ENCODE data around the gene SYDE1.

Gene SYDE1

GRCh38 chr19:15114153-15114540 is 6.9 kb downstream of the SYDE1 start:
- peak; percentile 53 for DNase-seq (ENCODE audit: low read depth)
- no peak for TF ChIP-seq CTCF (conservative IDR thresholded peaks at IDR 0.05; ENCODE audit: low read depth, low read length)

GRCh38 chr19:15115080-15115479 is 7.9 kb downstream of the SYDE1 start:
- no peak for TF ChIP-seq CTCF (conservative IDR thresholded peaks at IDR 0.05; ENCODE audit: low read depth, low read length)
- DNase-seq (ENCODE audit: low read depth): peak; percentile 78
- no peak overlapping the region for H3K4me3 ChIP-seq (ENCODE audit: low read depth, low read length)

More at GRCh38 chr19:15114153-15114540, 6.9 kb downstream of the SYDE1 start:
- no peak overlapping the region for H3K4me3 ChIP-seq (ENCODE audit: low read depth, low read length)

- TF ChIP-seq CTCF (conservative IDR thresholded peaks at IDR 0.05; ENCODE audit: low read depth, low read length): no peak
- DNase-seq (ENCODE audit: low read depth): no peak
- H3K4me3 ChIP-seq (ENCODE audit: low read depth, low read length): no peak overlapping the region
Observed at GRCh38 chr19:15115762-15116615, 8.8 kb downstream of the SYDE1 start.

GRCh38 chr19:15116856-15117255 is 9.7 kb downstream of the SYDE1 start:
- no peak overlapping the region for H3K4me3 ChIP-seq (ENCODE audit: low read depth, low read length)
- no peak for DNase-seq (ENCODE audit: low read depth)
- TF ChIP-seq CTCF (conservative IDR thresholded peaks at IDR 0.05; ENCODE audit: low read depth, low read length): no peak

GRCh38 chr19:15118248-15118647 is 11.0 kb downstream of the SYDE1 start:
- H3K4me3 ChIP-seq (ENCODE audit: low read depth, low read length): no peak overlapping the region
- no peak for DNase-seq (ENCODE audit: low read depth)
- no peak for TF ChIP-seq CTCF (conservative IDR thresholded peaks at IDR 0.05; ENCODE audit: low read depth, low read length)

GRCh38 chr19:15118789-15119494 is 11.7 kb downstream of the SYDE1 start:
- no peak overlapping the region for H3K4me3 ChIP-seq (ENCODE audit: low read depth, low read length)
- DNase-seq (ENCODE audit: low read depth): no peak
- TF ChIP-seq CTCF (conservative IDR thresholded peaks at IDR 0.05; ENCODE audit: low read depth, low read length): no peak
